GM03348 (cell line): Measurements from ENCODE around the gene FHIT.
"Not testable (repeated sequence)": the region's sequence is repeated elsewhere in the genome, so short reads cannot be mapped to it uniquely, and the experiment has no call there.

ENCODE experiments used
- DNase-seq: peaks from one replicate; pipeline ENCODE4 v3.0.0; 2012; ENCODE audit warnings: low spot score

The FHIT gene

DNA sequence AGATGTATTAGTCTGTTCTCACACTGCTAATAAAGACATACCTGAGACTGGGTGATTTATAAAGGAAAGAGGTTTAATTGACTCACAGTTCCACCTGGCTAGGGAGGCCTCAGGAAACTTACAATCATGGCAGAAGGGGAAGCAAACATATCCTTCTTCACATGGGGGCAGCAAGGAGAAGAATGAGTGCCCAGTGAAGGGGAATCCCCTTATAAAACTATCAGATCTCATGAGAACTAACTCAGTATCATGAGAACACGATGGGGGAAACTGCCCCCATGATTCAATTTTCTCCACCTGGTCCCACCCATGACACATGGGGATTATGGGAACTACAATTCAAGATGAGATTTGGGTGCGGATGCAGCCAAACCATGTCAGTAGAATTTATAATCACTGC, 1316.7 kb downstream of the FHIT start:
- DNase-seq: not testable (repeated sequence)

GRCh38 chr3:59930170-59930569, 1321.1 kb downstream of the FHIT start:
- DNase-seq: no peak

GRCh38 chr3:59927056-59927455, 1324.2 kb downstream of the FHIT start:
- no peak for DNase-seq

DNA sequence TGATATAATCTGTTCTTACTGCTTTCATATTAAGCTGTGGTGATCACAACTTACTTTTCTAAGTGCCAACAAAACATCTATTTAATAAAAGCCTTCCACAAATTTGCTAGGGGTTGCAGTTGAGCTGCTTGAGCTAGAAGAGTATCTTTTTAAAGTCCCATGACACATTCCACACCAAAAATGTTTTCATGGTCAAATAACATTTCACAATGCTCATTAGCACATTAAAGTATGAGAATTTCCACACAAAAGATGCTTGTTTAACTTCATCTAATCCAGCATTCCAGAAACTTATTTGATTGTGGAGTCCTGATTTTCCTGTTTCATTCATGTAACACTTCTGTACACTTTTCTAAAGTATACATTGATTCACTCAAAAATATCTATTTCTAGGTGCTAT, 1325.3 kb downstream of the FHIT start:
- no peak for DNase-seq

DNA sequence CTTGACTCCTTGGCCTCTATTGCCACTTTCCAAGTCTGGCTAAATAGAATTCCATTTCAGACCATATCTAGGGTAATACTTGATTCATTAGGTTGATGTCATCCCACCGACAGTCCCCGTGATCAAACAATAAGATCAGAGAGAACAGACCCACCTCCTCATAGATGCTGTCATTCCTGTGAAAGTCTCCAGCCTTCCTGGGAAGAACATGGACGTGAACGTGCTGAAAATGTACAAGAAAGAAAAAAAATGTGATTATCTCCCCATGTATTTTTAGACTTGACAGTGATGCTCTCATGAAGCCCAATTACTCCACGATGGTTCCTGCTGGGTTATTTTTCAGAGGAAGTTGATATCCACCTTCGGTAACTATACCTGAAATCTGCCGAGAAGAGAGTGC, 1329.1 kb downstream of the FHIT start:
- no peak for DNase-seq

DNA sequence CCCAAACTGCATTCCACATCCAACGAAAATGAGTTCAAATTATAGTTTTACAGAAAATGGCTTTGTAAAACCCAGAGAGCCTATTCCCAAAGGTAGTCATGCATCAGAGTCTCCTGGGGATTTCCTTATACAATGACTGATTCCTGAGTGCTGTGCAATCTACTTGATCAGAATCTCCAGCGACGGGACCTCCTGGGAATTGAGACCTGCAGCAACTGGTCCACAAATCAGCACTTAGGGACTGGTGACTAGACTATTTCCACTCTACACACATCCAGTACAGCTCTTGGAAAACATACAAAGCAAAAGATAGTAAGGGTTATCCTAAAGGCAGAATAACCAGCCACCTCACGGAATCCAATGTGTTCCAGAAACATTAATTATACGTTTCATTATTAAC, 1330.4 kb downstream of the FHIT start:
- DNase-seq: no peak

DNA sequence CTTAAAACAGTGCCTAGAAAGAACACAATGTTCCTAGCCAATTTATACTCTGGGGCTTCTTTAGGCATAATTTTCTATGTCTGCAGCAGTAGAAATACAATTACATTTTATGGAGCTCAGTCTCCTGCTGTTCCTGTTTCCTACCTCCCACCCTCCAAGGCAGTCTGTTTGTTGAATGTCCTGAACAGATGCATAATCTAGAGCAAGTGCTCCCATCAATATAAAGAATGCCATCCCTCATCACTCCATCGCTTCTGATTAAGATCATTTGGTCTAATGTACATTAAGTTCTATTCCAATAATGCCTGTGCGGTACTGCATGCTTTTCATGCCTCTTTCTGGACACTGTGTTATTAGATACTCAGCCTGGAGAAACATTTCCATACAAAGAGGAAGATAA, 1331.7 kb downstream of the FHIT start:
- no peak for DNase-seq

- DNase-seq: no peak
Observed at GRCh38 chr3:59914251-59914650, 1337.0 kb downstream of the FHIT start.

DNA sequence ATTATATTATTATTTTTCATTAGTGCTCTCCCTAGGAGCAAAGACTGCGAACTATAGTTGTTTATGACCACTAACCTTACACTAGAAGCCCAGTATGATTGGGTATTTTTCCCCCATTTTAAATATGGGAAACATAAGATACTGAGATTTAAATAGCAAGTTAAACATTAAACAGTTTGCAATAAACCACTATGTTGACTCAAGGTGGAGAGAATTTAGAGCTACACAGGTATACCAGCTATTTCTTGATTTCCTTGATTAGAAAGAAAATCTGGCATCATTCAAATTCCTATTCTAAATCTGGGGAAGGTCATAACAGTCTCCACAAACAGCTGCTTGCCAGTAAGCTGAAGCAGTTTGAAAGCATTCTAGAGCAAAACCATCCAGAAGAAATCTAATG, 1337.6 kb downstream of the FHIT start:
- DNase-seq: no peak

- DNase-seq: no peak
Observed at GRCh38 chr3:59908701-59909100, 1342.6 kb downstream of the FHIT start.

DNA sequence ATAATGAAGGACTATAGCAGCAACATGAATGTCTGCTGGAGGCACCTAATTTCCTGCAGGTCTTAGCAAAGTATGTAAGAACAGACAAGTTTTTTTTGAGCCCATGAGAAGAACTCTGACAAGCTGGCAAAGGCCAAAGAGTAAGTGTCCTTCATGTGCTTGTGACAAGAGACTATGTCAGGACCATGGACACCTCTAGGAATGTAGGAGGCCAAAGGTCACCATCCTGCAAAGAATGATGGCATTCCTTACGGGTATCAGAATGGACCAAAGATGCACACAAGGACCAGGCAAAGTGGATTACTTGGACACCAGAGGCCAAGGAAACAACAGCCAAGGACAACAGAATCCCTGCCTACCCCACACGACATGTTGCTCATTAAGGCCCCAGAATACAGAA, 1343.0 kb downstream of the FHIT start:
- no peak for DNase-seq

DNA sequence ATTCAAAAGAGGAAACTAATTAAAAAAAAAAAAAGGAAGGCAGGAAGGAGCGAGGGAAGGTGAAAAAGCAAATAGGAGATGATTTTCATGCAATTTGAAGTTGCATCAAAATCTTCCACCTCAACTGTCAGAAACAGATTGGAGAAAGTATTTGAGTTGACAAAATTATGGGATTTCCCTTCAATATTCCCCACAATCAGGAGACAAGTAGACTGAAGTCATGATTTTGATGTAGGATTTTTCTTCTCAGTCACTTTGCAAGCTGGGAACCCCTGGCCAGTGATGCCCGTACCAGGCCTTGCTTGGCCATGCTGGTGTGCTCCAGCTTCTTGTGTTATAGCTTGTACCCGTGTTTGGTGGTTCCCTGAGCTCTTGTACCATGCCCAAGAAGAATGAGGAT, 1347.0 kb downstream of the FHIT start:
- no peak for DNase-seq

DNA sequence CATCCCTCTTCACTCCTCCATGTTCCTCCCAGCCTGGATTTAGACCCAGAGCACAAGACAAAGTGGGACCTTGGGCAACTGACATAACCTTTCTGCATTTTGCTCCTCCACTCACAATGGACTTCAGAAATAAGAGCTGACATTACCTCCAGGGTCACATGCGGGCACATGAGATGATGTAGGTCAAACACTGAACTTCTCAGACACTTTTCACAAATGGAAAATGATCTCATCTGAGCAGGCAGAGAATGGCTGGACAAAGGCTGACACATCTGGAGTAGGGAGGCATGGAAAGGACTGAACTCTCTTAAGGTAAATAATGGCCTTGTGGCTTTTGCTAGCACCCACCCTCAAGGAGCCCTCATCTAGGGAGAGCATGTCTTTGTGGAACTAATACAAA, 1352.2 kb downstream of the FHIT start:
- no peak for DNase-seq

DNA sequence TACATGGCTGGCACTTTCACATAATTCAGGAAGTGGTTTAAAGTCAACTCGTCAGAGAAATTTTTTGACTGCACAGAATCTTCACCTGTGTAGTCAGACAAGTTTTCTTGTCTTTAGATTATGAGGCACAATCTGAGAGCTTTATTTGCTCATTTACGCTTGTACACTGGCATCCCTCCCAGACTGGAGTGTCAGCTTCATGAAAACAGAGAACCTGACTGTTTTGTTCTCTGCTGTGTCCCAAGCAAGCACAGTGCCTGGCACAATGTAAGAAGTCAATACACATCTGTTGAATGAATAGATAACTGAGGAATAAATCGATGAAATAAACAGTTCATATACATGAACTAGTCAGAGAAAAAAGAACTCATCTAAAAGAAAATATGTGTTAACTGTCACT, 1355.3 kb downstream of the FHIT start:
- no peak for DNase-seq

DNA sequence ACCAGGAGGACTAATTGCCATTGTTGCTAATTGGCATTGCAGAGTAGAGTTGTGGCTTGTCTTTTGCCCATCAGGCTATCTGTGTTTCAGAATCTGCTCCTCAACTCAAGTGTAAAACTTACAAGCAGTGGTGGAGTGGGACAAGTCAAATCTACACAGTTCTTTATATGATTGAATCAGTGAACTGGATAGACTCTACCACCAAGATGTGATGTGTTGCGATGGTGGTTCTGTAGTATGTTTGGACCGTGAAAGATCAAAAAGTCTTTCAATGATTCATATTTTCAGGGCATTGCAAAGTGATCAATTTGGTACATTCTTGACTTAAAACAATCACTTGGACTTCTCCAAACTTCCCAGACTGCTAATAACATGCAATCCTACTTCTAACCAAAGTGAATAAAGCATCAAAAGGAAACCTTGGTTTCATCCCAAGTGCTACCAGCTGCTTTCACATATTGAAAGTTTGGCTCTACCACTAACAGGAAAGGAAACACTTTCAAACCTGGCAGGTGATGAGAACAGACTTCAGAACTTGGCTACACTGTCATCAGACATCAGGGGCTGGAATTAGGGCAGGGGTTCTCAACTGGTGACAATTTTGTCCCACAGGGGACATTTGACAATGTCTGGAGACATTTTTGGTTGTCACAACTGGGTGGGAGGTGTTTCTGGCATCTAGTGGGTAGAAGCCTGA, 1356.7 kb downstream of the FHIT start:
- no peak for DNase-seq

DNA sequence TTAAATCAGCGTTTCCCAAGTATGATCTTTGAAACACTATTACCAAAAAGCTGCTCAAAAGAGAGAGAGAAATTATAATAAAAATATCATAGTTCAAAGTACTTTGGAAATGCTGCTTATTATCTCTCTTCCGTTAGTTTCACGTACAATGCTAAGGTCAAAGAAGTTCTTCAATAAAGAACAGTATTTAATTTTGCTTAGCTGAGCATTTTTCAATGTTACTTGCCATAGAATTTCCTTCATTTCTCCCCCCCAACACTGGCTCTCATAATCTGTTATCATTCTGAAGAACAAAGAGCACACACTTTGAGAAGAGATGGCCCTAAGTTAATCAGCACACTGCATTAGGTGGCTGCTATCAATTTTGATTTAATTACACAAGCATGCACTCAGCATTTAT, 1360.6 kb downstream of the FHIT start:
- no peak for DNase-seq

- no peak for DNase-seq
Observed at GRCh38 chr3:59886790-59887189, 1364.5 kb downstream of the FHIT start.

DNA sequence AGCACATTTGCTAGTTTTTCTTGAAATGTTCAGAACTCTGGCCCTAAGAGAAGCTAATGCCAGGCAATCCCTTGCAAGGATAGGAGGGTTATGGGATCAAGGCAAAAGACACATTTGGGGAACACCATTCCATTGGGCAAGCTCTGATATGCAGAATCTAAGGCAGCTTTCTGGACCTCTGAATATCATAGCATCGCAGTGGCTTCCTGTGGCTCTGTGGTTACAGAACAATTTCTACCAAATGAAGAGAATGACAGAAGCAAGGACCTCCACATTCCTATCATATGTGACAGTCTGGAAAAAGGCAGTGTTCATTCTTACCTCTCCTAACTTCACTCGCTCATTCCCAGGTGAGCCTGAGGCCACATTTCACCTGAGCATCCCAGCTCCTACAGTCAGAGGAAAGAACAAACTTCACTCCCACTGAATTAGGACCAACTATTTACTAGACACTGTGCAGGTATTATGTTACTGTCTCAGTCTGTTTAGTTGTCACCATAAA, 1365.3 kb downstream of the FHIT start:
- no peak for DNase-seq

- no peak for DNase-seq
Observed at GRCh38 chr3:59885101-59885500, 1366.2 kb downstream of the FHIT start.

DNA sequence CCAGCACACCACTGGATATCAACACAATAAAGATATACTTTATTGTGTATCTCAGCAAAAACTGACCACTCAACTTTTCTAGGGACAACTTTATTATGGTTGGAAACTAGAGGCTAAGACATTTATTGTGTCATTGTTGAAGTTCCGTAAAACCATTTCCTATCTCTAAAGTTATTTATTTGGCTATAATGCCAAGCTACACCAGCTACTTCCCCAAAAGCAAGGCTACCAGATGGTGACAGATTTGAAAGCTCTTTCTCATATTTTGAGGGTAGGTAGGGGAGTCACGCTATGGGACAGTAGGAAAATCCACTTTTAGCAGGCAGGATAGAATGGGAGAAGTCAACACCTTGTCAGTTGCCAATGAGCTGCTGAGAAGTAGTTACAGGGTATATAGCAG, 1366.8 kb downstream of the FHIT start:
- no peak for DNase-seq

DNA sequence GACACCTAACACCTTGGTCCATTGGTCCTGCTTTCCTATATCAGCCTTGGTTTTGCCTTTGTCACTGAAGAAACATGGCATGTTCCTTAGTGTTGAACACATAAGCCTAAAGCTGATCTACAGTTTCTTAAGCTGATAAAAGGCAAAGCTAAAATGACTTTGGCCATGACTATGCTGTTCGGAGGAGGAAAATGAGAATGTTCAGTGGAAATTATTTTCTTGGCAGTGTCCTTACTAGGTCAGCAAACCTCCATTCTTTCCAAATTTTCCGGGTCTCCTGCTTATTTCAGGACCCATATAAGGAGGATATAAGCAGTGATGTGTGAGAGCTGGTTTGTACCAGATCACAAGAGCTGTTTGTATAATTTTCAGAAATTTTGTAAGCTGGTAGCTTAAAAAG, 1368.5 kb downstream of the FHIT start:
- DNase-seq: no peak

- no peak for DNase-seq
Observed at GRCh38 chr3:59880717-59881116, 1370.5 kb downstream of the FHIT start.

DNA sequence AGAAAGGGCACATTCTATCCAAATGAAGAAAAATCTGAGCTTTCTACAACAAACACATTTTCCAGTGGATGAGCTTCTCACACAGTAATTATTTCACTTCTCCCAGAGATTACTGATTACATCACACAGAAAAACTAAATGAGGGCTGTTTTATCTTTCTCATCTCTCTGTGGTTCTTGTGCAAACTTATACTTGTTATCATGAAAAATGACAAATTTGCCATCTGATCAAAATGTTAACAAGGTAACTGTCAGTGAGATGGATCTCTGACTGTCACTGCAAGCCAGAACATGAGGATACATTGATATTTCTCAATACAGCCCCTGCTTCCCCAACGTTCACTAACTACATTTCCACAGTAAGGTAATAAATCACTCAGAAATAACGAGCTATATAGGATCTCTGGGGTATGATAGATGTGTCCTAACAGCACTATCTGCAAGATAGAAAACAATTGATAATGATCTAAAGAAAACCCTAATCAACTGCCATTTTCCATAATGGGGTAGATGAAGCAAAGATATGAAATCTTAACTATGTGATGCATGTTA, 1372.1 kb downstream of the FHIT start:
- DNase-seq: no peak

- DNase-seq: no peak
Observed at GRCh38 chr3:59878038-59878427, 1373.2 kb downstream of the FHIT start.
